Activated CD8-positive, alpha-beta memory T cell treated with anti-CD3 and anti-CD28 coated beads for 48 hours (primary cell): ENCODE measurements around the gene DIPK1C.

Experiments
- DNase-seq, 3 experiments: peaks; one replicate each; pipeline ENCODE4 v3.0.0-alpha.2; 2020; ENCODE audit warnings: low read depth in 2 of 3, low spot score in 2 of 3

The DIPK1C gene

GRCh38 chr18:74422541-74422940 is 34.6 kb downstream of the DIPK1C start:
- no peak for DNase-seq

- no peak for DNase-seq
These were observed 36.2 kb downstream of the DIPK1C start for GRCh38 chr18:74420926-74421325.

- no peak for DNase-seq
These were observed 36.6 kb downstream of the DIPK1C start for GRCh38 chr18:74420481-74420880.

- DNase-seq: no peak
These were observed 37.3 kb downstream of the DIPK1C start for GRCh38 chr18:74419761-74420160.

- no peak for DNase-seq
These were observed 39.1 kb downstream of the DIPK1C start for GRCh38 chr18:74418023-74418422.

- no peak for DNase-seq
These were observed 41.0 kb downstream of the DIPK1C start for GRCh38 chr18:74416124-74416523.

GRCh38 chr18:74414953-74415515 is 42.1 kb downstream of the DIPK1C start:
- no peak for DNase-seq

- no peak for DNase-seq
These were observed 43.3 kb downstream of the DIPK1C start for GRCh38 chr18:74413836-74414235.

- no peak for DNase-seq
These were observed 44.8 kb downstream of the DIPK1C start for GRCh38 chr18:74412116-74412880.

- no peak for DNase-seq
These were observed 45.6 kb downstream of the DIPK1C start for GRCh38 chr18:74411475-74411874.

GRCh38 chr18:74410441-74410992 is 46.6 kb downstream of the DIPK1C start:
- no peak for DNase-seq

GRCh38 chr18:74407888-74408287 is 49.2 kb downstream of the DIPK1C start:
- no peak for DNase-seq

- DNase-seq: no peak
These were observed 54.2 kb downstream of the DIPK1C start for GRCh38 chr18:74402806-74403433.

GRCh38 chr18:74400813-74401212 is 56.3 kb downstream of the DIPK1C start:
- no peak for DNase-seq

GRCh38 chr18:74399091-74399887 is 57.8 kb downstream of the DIPK1C start:
- no peak for DNase-seq

- no peak for DNase-seq
These were observed 59.5 kb downstream of the DIPK1C start for GRCh38 chr18:74397572-74397971.

- DNase-seq: no peak
These were observed 60.6 kb downstream of the DIPK1C start for GRCh38 chr18:74396171-74397169.

GRCh38 chr18:74395648-74396154 is 61.4 kb downstream of the DIPK1C start:
- no peak for DNase-seq

GRCh38 chr18:74395006-74395405 is 62.1 kb downstream of the DIPK1C start:
- no peak for DNase-seq

GRCh38 chr18:74392323-74392722 is 64.8 kb downstream of the DIPK1C start:
- DNase-seq: no peak
